T-helper 2 cell treated with Interferon-gamma antibody and Interleukin-4, amounts not matched to agents 100 ng/mL and 5 ng/mL, for 36 hours (primary cell): ENCODE data around the gene HEXA. TPM values are rescaled to one million over a fixed set of nuclear protein-coding genes. Genes with fewer than 3 reads are reported as not detected.

ENCODE experiments used
- intact Hi-C: fragments of 100-400 bp; cut with micrococcal nuclease; formaldehyde crosslinking; loops from one replicate; pipeline ENCODE4 v1.15.1; 2023
- total RNA-seq: library from RNA; stranded (reverse); gene quantifications from 2 replicates; pipeline ENCODE4 v1.2.3, GENCODE V29; 2022

HEXA gene
- total RNA-seq, 1 donor from 2014 or later, result 83.1 TPM

GRCh38 chr15:72377331-72377730 is 1.5 kb upstream of the HEXA start:
- intact Hi-C loops, result loop anchor here (2.0 kb wide), 2 partner anchors 105 to 147 kb away; partner anchors contain the start of genes PARP6 and PKM

- intact Hi-C loops, result loop anchor here (1.0 kb wide), 1 partner anchor 55 kb away; the partner anchor contains the start of gene CELF6
These were observed 341 bp downstream of the HEXA start for GRCh38 chr15:72375501-72375845.

GRCh38 chr15:72372361-72372760 is 3.5 kb downstream of the HEXA start:
- intact Hi-C loops, result no loop called here

GRCh38 chr15:72369964-72370363 is 5.8 kb downstream of the HEXA start:
- intact Hi-C loops, result no loop called here

GRCh38 chr15:72368899-72369298 is 6.9 kb downstream of the HEXA start:
- intact Hi-C loops, result no loop called here

- intact Hi-C loops, result no loop called here
These were observed 7.5 kb downstream of the HEXA start for GRCh38 chr15:72368325-72368724.

GRCh38 chr15:72365844-72366243 is 10.0 kb downstream of the HEXA start:
- intact Hi-C loops, result no loop called here

GRCh38 chr15:72361176-72361575 is 14.6 kb downstream of the HEXA start:
- intact Hi-C loops, result no loop called here

GRCh38 chr15:72358650-72359171 is 17.1 kb downstream of the HEXA start:
- intact Hi-C loops, result no loop called here

- intact Hi-C loops, result no loop called here
These were observed 17.7 kb downstream of the HEXA start for GRCh38 chr15:72358121-72358520.

GRCh38 chr15:72354496-72354895 is 21.3 kb downstream of the HEXA start:
- intact Hi-C loops, result no loop called here

GRCh38 chr15:72353266-72353665 is 22.5 kb downstream of the HEXA start:
- intact Hi-C loops, result no loop called here

GRCh38 chr15:72345806-72346205 is 30.0 kb downstream of the HEXA start:
- intact Hi-C loops, result no loop called here

- intact Hi-C loops, result no loop called here
These were observed 30.5 kb downstream of the HEXA start for GRCh38 chr15:72345280-72345679.

- intact Hi-C loops, result no loop called here
These were observed 31.2 kb downstream of the HEXA start for GRCh38 chr15:72344602-72345001.

- intact Hi-C loops, result no loop called here
These were observed 33.4 kb downstream of the HEXA start for GRCh38 chr15:72342385-72342784.

GRCh38 chr15:72341361-72341760 is 34.5 kb downstream of the HEXA start:
- intact Hi-C loops, result no loop called here

- intact Hi-C loops, result no loop called here
These were observed 35.4 kb downstream of the HEXA start for GRCh38 chr15:72340366-72340765.

- intact Hi-C loops, result no loop called here
These were observed 36.0 kb downstream of the HEXA start for GRCh38 chr15:72339777-72340177.

GRCh38 chr15:72338617-72339321 is 37.0 kb downstream of the HEXA start:
- intact Hi-C loops, result no loop called here

- intact Hi-C loops, result no loop called here
These were observed 37.7 kb downstream of the HEXA start for GRCh38 chr15:72338148-72338547.

GRCh38 chr15:72334842-72335241 is 41.0 kb downstream of the HEXA start:
- intact Hi-C loops, result no loop called here

- intact Hi-C loops, result no loop called here
These were observed 44.8 kb downstream of the HEXA start for GRCh38 chr15:72331021-72331420.
